GM13976 (cell line): ENCODE results near the gene ESR1.
"Not testable (repeated sequence)": the region's sequence is repeated elsewhere in the genome, so short reads cannot be mapped to it uniquely, and the experiment has no call there.

Source experiments
- DNase-seq: peaks from one replicate; pipeline ENCODE4 v3.0.0; 2012; ENCODE audit warnings: low spot score
- CTCF ChIP-seq: IDR thresholded peaks from 2 replicates; pipeline ENCODE4 v1.5.1; 2012; ENCODE audit warnings: borderline replicate concordance, mild to moderate bottlenecking; ENCODE audit not compliant: insufficient read depth; ENCODE audit errors: extremely low read depth, missing control alignments, control extremely low read depth
- in situ Hi-C: fragments of 300-500 bp; cut with MboI; formaldehyde crosslinking; loops from one replicate; pipeline ENCODE4 v1.12.0; 2022; ENCODE audit warnings: low sequenced_read_pairs, mixed read lengths, inconsistent platforms; ENCODE audit not compliant: unreplicated experiment

ESR1 gene

DNA sequence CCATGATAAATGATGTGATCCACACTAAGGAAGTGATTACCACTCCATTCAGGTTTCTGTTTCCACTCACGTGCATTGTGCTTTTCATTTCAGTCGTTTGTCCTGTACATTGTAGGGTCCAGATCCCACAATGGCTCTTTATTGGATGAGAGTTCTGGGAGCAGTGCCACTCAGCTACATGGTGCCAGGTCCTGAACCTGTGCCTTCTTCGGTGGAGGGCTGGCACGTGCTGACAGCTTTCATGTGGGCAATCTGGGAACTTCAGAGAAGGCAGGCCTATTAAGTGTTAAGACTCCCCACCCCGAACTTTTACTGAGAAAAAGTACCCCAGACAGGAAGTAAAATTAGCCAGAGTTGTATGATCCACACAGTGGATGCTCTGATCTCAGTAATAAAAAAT, 255.0 kb downstream of the ESR1 start:
- no peak for DNase-seq
- TF ChIP-seq CTCF, result no peak
- in situ Hi-C loops, result no loop called here

DNA sequence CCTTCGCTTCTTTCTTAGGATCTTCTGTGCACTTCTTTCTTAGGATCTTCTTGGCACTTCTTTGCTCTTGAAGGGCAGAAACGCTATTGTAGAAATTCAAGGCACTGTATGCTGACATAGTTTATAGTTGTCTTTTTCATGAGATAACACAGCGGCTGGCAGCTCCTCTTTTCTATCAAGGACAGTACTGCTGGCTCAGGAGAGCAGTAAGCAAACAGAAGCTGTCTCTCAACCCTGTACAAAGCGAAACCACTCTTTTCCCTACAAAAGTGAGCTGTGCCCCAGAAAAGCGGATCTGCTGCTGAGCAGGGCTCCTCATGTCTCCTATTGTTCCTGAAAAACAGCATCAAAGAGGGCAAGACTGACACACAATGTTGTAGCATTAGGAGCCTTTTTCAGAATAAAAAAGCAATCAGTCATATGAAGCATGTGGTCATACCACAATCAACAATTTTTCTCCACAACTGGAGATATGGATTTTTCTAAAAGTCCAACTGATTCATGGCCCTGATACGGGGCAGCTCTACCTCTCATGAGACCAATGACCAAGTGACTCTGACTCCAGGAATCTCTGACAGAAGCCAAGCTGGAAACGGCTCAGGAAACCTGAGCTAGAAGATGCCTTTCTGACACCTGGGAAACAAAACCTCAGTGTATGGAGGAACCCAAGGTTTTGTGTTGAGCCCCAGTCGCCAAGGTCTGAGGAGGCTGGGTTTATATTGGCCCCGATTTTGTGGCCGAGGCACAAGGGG, 255.9 kb downstream of the ESR1 start:
- no peak for TF ChIP-seq CTCF
- in situ Hi-C loops, result no loop called here
- DNase-seq, result no peak

GRCh38 chr6:152068622-152069261, 261.3 kb downstream of the ESR1 start:
- in situ Hi-C loops, result no loop called here

DNA sequence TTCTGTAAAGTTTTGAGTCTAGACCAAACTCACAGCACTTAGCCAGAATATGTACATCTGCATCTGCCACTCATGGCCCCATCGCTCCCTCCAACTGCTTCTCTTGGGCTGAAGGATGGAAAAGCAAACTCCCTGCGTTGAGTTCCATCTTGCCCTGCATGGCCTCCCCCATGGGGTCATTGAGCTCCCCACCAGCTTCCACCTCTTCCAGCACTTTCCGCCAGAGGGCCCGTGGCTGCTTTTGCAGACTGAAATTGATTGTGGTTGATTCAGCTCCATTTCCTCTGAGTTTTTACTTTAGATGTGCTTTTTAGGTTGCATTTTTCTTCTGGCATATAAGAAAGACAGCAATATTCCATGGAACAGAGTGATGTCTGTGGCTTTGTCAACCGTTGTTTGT, 263.1 kb downstream of the ESR1 start:
- in situ Hi-C loops, result no loop called here
- DNase-seq, result no peak
- no peak for TF ChIP-seq CTCF

More at GRCh38 chr6:152068622-152069261, 261.3 kb downstream of the ESR1 start:
- no peak for DNase-seq
- TF ChIP-seq CTCF, result no peak

DNA sequence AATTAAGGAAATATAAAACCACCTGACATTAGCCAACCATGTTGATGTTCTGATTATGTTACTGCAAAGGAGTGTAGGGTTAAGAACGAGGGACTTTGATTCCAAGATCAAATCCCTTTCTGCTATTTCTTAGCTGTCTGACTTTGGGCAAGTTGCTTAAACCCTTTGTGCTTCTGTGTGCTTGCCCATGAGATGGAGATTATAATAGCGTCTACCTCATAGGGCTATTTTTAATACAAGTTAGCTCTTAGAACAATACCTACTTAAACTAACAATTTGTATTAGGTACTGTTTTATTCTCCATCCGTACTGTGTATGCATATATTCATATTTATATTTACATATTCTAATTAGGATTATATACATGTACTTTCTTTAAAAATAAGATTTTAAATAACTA, 263.8 kb downstream of the ESR1 start:
- in situ Hi-C loops, result no loop called here
- TF ChIP-seq CTCF, result no peak
- DNase-seq, result no peak

- in situ Hi-C loops, result no loop called here
- DNase-seq, result no peak
- no peak for TF ChIP-seq CTCF
Observed at GRCh38 chr6:152071843-152072242, 264.4 kb downstream of the ESR1 start.

- in situ Hi-C loops, DNase-seq: not testable (repeated sequence)
Observed at GRCh38 chr6:152076242-152076641, 268.8 kb downstream of the ESR1 start.
